ENCODE measurements around the gene PJA2.

Gene PJA2

DNA sequence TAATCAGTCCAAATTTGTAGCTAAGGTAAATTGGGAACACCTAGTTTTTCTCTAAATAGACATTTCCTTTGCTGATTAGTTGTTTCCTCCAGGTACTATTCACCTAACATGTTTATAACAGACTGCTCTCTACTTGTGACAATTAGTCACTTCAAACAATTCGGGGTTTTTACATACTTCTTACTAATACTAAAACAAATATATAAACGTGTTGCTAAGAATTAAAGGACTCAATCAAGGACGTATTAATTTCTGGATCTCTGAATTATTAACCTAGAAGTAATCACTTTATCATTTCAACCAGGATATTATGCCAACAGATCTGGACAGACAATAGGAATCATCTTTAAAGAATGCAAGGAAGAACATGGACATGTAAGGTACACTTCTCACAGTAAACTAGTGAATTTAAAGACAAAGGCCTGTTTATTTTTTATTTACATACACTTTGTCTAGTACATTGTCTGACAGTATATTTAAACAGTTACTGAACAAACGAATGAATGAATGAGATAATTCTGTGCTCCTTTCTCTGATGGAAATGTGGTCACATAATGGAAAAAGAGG lies 22.3 kb downstream of the PJA2 start:
- Mint-ChIP-seq H3K27me3 (no peaks in the 10 kb centered on the region), H3K4me3 (no peak overlapping the region), H3K36me3 (peaks cover 16% of the 10 kb centered on the region), H3K9me3 (no peaks in the 10 kb centered on the region), H3K4me1 (peaks cover 82% of the 10 kb centered on the region), H3K27ac (no peak overlapping the region)

DNA sequence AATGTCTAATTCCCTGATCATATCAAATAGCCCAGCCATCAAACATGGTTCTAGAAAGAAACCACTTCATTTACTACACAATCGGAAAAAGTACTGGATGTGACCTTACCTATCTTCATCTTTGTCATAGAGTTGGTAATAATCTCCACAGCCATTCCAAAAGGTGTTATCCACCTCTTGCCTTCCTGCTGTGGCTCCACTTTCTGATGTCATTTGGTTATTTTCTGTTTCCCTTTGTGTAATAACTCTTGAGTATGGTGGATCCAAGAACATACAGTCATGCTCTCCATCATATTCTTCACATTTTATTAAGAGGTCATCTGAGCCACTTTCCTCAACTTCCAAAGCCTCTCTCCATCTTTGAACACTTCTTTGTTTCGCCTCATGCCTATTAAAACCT lies 31.7 kb downstream of the PJA2 start:
- no peaks in the 10 kb centered on the region for H3K27me3 Mint-ChIP-seq
- peaks cover 56% of the 10 kb centered on the region for H3K4me1 Mint-ChIP-seq
- H3K4me3 Mint-ChIP-seq: no peak overlapping the region
- H3K36me3 Mint-ChIP-seq: peaks cover 13% of the 10 kb centered on the region
- H3K9me3 Mint-ChIP-seq: no peaks in the 10 kb centered on the region
- no peak overlapping the region for H3K27ac Mint-ChIP-seq

DNA sequence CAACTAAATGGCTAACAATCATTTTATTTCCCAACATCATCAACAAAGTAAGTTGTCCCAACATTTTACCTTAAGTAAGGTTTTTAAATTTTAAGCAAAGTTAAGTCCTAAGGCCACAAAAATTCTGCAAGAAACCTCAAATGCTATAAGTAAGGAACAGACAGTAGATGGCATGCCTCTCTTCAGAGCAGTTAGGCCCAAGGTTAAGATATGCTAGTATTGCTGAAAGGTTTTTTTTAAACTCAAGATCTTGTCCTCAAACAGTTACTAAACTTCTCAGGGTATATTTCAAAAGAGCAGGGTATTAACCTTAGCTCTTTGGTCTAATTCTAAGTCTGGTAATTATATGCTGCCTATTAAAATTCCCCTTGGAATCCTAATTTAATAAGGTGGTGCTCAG lies 35.1 kb downstream of the PJA2 start:
- Mint-ChIP-seq H3K36me3 (peaks cover 24% of the 10 kb centered on the region), H3K27ac (peak overlapping the region; percentile 41), H3K4me3 (no peak overlapping the region), H3K27me3 (no peaks in the 10 kb centered on the region), H3K4me1 (peaks cover 74% of the 10 kb centered on the region), H3K9me3 (peaks cover 4% of the 10 kb centered on the region)

DNA sequence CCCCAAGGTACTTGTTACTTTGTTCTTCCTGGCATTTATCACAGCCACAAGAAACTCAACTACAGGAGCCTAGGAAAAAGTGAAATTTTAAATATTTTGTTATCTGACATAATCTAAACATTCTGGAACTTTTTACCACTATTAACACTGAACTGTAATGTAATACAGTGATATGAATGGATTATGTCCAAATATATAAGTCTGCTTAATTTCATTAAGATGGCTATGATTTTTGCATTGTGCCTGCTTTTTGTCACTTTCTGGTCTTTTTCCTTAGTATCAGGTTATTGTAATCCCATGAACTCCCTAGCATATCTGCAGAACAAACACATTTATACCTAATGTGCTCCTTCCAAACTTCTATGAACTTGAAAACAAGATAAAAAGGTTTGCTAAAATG lies 35.8 kb downstream of the PJA2 start:
- Mint-ChIP-seq H3K4me1 (peaks cover 75% of the 10 kb centered on the region), H3K27me3 (no peaks in the 10 kb centered on the region), H3K4me3 (no peak overlapping the region), H3K27ac (peak overlapping the region; percentile 59), H3K9me3 (peaks cover 4% of the 10 kb centered on the region), H3K36me3 (peaks cover 25% of the 10 kb centered on the region)

DNA sequence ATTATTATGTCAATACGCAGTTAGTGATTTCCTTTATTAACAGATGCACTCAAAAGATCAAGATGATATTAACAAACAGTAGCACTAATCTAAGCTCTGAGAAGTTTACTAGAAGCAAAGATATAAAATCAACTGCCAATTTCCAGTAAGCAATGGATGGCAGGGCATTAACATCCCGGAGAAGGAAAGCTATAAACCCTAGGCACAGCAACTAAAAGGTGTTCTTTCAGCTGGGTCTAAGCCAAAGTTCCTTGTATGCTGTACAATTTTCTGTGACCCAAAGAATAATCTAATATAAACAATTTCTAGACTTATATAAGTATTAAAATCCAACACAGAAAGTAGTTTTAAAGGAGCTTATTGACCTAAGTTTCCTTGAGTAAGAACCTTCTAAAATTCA lies 39.4 kb downstream of the PJA2 start:
- Mint-ChIP-seq H3K4me3 (no peak overlapping the region), H3K4me1 (peaks cover 67% of the 10 kb centered on the region), H3K9me3 (peaks cover 4% of the 10 kb centered on the region), H3K27me3 (no peaks in the 10 kb centered on the region), H3K36me3 (peaks cover 31% of the 10 kb centered on the region), H3K27ac (no peak overlapping the region)

DNA sequence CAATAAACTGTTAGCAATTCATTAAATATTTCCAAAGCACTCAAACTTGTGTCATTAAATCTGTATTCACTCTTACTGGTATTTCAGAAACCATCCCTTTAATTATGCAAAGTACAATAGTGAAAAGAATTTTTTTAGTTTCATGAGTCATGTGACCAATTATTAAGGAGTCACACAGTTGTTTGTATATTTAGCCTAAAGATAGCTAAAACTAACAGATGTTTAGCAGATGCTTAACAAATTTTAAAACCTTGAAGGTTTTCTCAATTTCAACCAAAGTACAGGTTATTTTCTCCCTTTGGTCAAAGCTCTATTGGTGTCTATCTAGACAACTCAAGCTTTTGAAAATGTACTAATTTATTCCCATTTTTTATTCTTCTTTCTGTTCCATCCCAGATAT lies 44.1 kb downstream of the PJA2 start:
- H3K4me3 Mint-ChIP-seq: no peak overlapping the region
- H3K27ac Mint-ChIP-seq: no peak overlapping the region
- H3K9me3 Mint-ChIP-seq: peaks cover 4% of the 10 kb centered on the region
- peaks cover 37% of the 10 kb centered on the region for H3K36me3 Mint-ChIP-seq
- peaks cover 59% of the 10 kb centered on the region for H3K4me1 Mint-ChIP-seq
- no peaks in the 10 kb centered on the region for H3K27me3 Mint-ChIP-seq

DNA sequence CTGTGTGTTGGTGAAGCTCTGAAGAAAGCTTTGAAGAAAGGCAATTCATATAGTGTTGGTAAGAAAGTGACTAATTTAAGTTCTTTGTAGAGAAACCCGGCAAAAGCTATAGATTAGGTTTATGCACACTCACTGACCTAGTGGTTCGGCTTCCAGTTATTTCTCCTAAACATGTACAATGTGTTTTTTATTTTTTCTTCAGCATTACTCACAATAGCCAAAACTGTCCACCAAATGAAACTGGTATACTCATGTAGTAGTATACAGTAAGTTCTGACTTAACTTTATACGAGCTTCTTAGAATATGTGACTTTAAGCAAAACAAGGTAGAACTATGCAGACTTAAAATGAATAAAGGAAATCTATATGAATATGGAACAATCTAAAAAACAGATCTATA lies 44.8 kb downstream of the PJA2 start:
- Mint-ChIP-seq H3K27ac (no peak overlapping the region), H3K4me1 (peaks cover 55% of the 10 kb centered on the region)

DNA sequence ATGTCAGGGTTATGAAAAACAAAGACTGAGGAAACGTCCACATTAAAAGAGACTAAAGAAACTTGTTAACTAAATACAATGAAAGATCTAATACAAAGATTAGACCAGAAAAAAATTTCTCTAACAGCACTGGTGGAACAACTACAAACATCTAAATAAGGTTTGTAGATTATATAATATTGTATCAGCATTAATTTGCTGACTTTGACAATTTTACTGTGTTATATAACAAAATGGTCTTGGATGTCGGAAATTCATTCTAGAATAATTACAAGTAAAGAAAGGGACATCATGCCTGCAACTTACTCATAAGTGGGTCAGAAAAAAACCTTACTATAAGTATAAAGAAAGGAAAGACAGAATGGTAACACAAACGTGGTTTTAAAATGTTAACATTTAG lies 50.1 kb downstream of the PJA2 start:
- Mint-ChIP-seq H3K4me3 (no peak overlapping the region), H3K4me1 (peaks cover 33% of the 10 kb centered on the region), H3K27ac (peak overlapping the region; percentile 74), H3K36me3 (peaks cover 26% of the 10 kb centered on the region), H3K9me3 (no peaks in the 10 kb centered on the region), H3K27me3 (no peaks in the 10 kb centered on the region)

More for the DNA sequence above, 44.8 kb downstream of the PJA2 start:
- no peaks in the 10 kb centered on the region for H3K9me3 Mint-ChIP-seq
- H3K4me3 Mint-ChIP-seq: no peak overlapping the region
- no peaks in the 10 kb centered on the region for H3K27me3 Mint-ChIP-seq
- peaks cover 34% of the 10 kb centered on the region for H3K36me3 Mint-ChIP-seq

DNA sequence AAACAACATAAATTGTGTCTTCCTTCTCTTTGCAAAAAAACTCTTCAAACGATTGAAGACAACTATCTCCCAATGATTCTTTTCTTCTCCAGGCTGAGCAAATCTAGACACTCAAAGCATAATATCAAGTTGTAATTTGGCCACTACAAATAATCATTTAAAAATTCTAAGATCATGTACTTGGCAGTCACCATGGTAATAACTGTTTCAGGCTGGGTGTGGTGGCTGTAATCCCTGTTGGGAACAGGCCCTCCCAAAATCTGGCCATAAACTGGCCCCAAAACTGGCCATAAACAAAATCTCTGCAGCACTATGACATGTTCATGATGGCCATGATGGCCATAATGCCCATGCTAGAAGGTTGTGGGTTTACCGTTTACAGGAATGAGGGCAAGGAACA lies 52.0 kb downstream of the PJA2 start:
- Mint-ChIP-seq H3K4me3 (no peak overlapping the region), H3K27ac (peak overlapping the region; percentile 15), H3K9me3 (no peaks in the 10 kb centered on the region), H3K36me3 (peaks cover 22% of the 10 kb centered on the region), H3K4me1 (peaks cover 20% of the 10 kb centered on the region), H3K27me3 (no peaks in the 10 kb centered on the region)

DNA sequence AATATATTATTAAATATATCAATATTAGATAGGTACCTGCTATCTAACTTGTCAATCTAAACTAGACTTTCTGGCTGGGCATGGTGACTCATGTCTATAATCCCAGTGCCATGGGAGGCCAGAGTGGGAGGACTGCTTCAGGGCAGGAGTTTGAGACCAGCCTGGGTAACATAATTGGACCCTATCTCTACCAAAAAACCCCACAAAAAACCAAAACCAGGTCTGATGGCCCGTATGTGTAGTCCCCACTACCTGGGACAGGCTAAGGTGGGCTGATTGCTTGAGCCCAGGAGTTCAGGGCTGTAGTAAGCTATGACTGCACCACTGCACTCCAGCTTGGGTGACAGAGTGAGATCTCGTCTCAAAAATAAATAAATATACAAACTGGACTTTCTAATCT lies 55.0 kb downstream of the PJA2 start:
- no peak overlapping the region for H3K4me3 Mint-ChIP-seq
- H3K27me3 Mint-ChIP-seq: no peaks in the 10 kb centered on the region
- H3K27ac Mint-ChIP-seq: no peak overlapping the region
- peaks cover 21% of the 10 kb centered on the region for H3K4me1 Mint-ChIP-seq
- peaks cover 12% of the 10 kb centered on the region for H3K36me3 Mint-ChIP-seq
- H3K9me3 Mint-ChIP-seq: no peaks in the 10 kb centered on the region

DNA sequence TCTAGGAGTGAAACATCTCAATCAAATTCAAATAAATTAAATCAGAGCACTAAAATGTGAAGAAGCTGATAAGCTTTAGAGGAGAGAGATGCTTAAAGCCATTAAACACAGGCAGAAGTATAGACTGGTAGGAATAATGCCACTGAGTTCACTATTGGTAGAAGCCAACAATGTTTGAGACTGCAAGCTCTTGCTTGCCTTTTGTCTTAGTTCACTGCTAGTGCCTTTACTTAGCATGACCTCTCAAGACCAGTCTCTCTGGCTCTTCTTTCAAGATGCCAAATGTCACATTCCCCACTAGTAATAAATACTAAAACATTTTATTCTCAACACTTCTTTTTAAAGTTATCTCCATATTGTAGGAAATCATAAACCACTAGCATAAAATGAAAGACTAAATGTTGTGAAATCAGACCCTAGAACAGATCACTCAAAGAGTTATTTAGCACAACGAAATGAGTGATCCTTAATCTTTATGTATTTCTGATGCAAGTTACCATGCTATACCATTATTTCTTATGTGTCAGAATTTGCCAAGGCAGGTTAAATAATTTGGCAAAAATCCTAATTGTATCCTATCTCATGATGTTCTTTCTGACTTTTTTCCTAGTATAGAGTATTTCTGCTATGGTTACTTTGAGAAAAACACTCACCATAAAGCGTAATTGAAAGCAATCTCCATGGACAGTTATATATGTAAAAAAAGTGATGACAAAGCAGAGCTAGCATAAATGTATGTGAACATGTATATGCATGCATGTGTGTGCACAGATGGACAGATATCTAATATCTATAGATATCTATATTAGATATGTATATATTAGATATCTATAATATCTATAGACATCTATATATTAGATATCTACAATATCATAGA lies 57.5 kb downstream of the PJA2 start:
- no peak overlapping the region for H3K27ac Mint-ChIP-seq
- peaks cover 40% of the 10 kb centered on the region for H3K4me1 Mint-ChIP-seq
- no peak overlapping the region for H3K4me3 Mint-ChIP-seq
- H3K9me3 Mint-ChIP-seq: no peaks in the 10 kb centered on the region
- no peaks in the 10 kb centered on the region for H3K27me3 Mint-ChIP-seq
- peaks cover 3% of the 10 kb centered on the region for H3K36me3 Mint-ChIP-seq

DNA sequence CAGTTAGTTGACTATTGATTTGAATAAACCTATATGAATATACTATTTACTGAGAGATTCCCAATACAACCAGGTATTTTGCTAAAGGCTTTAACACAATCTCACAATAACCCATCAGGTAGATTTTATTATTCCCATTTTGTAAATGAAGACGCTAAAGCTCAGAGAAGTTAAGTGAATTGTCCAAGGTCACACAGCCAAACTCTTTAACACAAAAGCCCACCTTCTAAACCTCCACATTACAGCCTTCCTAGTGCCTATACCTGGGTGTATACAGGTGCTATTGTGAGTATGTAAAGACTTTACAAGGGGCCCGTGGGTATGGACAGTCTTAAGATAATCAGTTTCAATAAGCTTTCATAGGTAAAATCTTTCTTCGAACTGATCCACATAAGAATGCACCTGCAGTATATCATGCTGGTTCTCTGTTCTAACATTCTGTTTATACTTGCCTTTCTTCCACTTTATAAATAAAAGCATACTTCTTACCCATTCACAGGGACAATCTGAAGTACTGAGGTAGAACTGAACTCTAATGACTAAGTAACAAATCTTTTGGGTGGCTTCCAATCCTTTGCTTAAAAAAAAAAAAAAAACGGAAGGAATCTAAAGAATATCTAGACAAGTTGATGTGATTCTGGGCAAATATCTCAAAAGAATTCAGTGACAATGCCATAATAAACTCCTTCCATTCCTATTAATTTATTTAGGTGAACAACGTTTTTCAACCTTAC lies 59.1 kb downstream of the PJA2 start:
- no peak overlapping the region for H3K4me3 Mint-ChIP-seq
- H3K36me3 Mint-ChIP-seq: no peaks in the 10 kb centered on the region
- H3K27ac Mint-ChIP-seq: peak overlapping the region; percentile 23
- no peaks in the 10 kb centered on the region for H3K9me3 Mint-ChIP-seq
- peaks cover 35% of the 10 kb centered on the region for H3K4me1 Mint-ChIP-seq
- no peaks in the 10 kb centered on the region for H3K27me3 Mint-ChIP-seq

DNA sequence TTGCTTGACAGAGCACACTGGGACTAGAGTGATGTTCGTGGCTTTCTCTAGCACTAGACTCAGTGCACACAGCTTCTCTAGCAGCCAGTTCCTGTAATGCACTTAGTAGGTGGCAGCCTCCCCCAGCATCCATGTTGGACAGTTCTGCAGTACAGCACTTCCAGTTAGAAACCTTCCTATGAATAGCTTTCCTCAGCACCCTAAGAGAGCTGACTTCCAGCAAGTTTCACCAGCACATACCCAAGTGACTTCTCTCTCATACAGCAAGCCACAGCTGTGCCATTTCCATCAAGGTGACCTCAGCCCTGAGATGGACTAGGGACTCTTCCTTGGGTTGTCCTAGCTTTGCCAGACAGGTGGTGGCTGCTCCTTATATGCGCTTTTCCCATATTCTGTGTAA lies 60.4 kb downstream of the PJA2 start:
- Mint-ChIP-seq H3K4me3 (no peak overlapping the region), H3K4me1 (peaks cover 35% of the 10 kb centered on the region), H3K36me3 (peaks cover 2% of the 10 kb centered on the region), H3K9me3 (no peaks in the 10 kb centered on the region), H3K27ac (peak overlapping the region; percentile 91), H3K27me3 (no peaks in the 10 kb centered on the region)

DNA sequence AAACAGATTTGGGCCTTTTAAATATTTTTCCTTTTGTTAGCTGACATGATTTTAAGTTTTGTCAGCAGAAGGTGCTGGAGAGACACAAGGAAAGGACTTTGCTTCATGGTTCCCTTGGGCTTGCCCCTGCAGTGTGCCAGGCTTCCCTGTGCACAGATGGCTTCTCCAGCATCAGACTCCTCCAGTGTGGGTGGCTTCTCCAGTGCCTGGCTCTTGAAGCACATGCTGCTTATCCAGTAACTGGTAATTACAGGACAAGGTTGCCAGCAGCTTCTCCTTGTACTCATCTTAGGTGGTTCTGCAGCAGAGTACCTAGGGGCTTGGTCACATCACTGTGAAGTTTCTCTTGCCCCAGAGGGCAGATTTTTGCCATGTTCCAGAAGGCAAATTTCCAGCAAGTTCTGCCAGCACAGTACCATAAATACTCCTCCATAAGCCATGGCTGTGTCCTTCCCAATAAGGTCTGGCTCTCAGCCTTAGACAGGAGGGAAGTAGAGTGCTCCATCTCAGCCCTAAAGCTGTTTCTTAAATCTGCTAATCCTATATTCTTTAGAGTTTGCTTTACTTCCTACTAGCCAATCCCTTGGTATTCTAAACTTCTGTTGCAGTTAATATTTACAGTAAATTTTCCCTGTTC lies 62.4 kb downstream of the PJA2 start:
- Mint-ChIP-seq H3K36me3 (peaks cover 3% of the 10 kb centered on the region), H3K27ac (peak overlapping the region; percentile 55), H3K4me1 (peaks cover 33% of the 10 kb centered on the region), H3K4me3 (no peak overlapping the region), H3K27me3 (no peaks in the 10 kb centered on the region), H3K9me3 (no peaks in the 10 kb centered on the region)

DNA sequence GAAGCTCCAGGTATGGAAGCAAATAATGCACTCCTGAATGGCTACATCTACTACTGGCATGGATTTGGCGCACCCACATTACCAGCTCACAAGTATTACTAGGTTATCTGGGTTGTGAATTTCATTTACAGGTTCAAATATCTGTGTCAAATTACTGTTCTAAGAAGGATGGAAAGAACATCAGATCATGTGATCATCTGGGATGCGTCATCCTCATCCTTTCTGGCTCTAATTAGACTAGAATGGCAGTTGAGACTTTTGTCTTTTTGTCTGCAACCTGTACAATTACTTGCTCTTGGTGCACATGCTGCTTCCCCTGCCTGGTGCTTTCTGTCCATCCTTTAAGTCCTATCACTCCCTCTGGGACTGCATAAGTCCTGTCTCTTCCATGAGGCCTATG lies 64.1 kb downstream of the PJA2 start:
- no peaks in the 10 kb centered on the region for H3K9me3 Mint-ChIP-seq
- no peak overlapping the region for H3K27ac Mint-ChIP-seq
- peaks cover 3% of the 10 kb centered on the region for H3K36me3 Mint-ChIP-seq
- no peak overlapping the region for H3K4me3 Mint-ChIP-seq
- peaks cover 24% of the 10 kb centered on the region for H3K4me1 Mint-ChIP-seq
- no peaks in the 10 kb centered on the region for H3K27me3 Mint-ChIP-seq

DNA sequence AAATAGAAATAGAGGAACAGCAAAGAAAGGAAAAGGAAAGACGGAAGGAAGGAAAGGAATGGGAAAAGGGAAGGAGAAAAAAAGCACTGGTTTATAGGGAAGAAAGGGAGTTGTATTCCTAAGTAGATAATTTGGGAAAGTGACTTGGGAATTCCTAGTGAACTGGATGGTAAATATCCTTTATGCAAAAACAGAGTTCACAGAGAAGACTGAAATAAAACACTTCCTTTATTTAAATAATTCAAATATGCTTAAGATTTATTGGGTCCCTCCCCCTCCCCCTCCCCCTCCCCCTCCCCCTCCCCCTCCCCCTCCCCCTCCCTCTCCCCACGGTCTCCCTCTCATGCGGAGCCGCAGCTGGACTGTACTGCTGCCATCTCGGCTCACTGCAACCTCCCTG lies 69.4 kb downstream of the PJA2 start:
- Mint-ChIP-seq H3K36me3 (peaks cover 19% of the 10 kb centered on the region), H3K9me3 (no peaks in the 10 kb centered on the region), H3K4me1 (no peaks in the 10 kb centered on the region), H3K27me3 (no peaks in the 10 kb centered on the region), H3K4me3 (no peak overlapping the region), H3K27ac (peak overlapping the region; percentile 44)
